NB4 (cell line): ENCODE results near the gene GPR75.

Experiments used
- POLR2A ChIP-seq: IDR thresholded peaks from 2 replicates; pipeline ENCODE4 v1.6.1; 2011; ENCODE audit warnings: mild to moderate bottlenecking; ENCODE audit not compliant: insufficient read length; ENCODE audit errors: extremely low read depth
- TF ChIP-seq, protein P1 (sequence below): IDR thresholded peaks from one replicate; pipeline ENCODE4 v1.5.1; 2012; ENCODE audit warnings: low read depth, low read length

DNA sequence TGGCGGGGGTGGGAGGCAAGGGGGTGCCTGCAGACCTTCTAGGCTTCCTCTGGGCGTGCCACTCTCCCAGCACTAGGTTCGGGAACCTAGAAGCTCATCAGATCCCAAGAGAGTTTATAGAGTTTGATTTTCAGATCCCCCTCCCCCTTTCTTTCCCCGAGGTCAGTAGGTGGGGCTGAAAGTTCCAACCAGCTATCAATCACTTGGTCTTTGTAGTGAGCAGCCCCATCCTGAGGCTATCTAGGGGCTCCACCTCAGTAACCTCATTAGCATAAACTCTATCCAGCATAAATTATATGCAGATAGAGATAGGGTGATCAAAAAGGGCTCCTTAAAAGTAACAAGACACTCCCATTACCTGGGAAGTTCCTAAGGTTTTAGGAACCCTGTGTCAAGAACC is 40.1 kb downstream of the GPR75 start:
- TF ChIP-seq, protein P1, sequence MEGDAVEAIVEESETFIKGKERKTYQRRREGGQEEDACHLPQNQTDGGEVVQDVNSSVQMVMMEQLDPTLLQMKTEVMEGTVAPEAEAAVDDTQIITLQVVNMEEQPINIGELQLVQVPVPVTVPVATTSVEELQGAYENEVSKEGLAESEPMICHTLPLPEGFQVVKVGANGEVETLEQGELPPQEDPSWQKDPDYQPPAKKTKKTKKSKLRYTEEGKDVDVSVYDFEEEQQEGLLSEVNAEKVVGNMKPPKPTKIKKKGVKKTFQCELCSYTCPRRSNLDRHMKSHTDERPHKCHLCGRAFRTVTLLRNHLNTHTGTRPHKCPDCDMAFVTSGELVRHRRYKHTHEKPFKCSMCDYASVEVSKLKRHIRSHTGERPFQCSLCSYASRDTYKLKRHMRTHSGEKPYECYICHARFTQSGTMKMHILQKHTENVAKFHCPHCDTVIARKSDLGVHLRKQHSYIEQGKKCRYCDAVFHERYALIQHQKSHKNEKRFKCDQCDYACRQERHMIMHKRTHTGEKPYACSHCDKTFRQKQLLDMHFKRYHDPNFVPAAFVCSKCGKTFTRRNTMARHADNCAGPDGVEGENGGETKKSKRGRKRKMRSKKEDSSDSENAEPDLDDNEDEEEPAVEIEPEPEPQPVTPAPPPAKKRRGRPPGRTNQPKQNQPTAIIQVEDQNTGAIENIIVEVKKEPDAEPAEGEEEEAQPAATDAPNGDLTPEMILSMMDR, result no peak
- no peak for TF ChIP-seq POLR2A
